CD14-positive monocyte (primary cell): ENCODE measurements around the gene ZNHIT3. TPM values are rescaled to one million over a fixed set of nuclear protein-coding genes. Genes with fewer than 3 reads are reported as not detected.

Source experiments
- DNase-seq, 3 donors: peaks; one replicate each; pipeline ENCODE4 v3.0.0-alpha.2; 2011 to 2022
- H2AFZ ChIP-seq: 2 replicates; pipeline ENCODE4 v1.6.0; 2012; ENCODE audit warnings: mild to moderate bottlenecking, low read depth, low read length, inconsistent platforms; ENCODE audit not compliant: insufficient read depth, poor library complexity, severe bottlenecking
- H3K27ac ChIP-seq, 2 donors: 1 replicate in 1 of 2; 2 replicates in 1 of 2; pipeline ENCODE4 v1.5.1; 2012 to 2013; ENCODE audit warnings: low read length in 2 of 2, control low read depth in 1 of 2, inconsistent platforms in 1 of 2, low read depth in 1 of 2, mild to moderate bottlenecking in 1 of 2
- H3K27me3 ChIP-seq, 2 donors: one replicate each; pipeline versions ENCODE4 v1.6.0 to v1.6.1; 2011 to 2013; ENCODE audit warnings: low read length in 2 of 2; ENCODE audit not compliant: control insufficient read depth in 2 of 2, insufficient read depth in 2 of 2
- H3K36me3 ChIP-seq, 2 donors: replicated peaks in 1 of 2; 1 replicate in 1 of 2; 2 replicates in 1 of 2; pipeline versions ENCODE4 v1.5.1 to v1.6.1; 2012 to 2013; ENCODE audit warnings: low read length in 2 of 2, control low read depth in 1 of 2, inconsistent platforms in 1 of 2, mild to moderate bottlenecking in 1 of 2; ENCODE audit not compliant: insufficient read depth in 2 of 2, control insufficient read depth in 1 of 2
- H3K4me1 ChIP-seq, 2 donors: 1 replicate in 1 of 2; 2 replicates in 1 of 2; pipeline versions ENCODE4 v1.5.1 to v1.6.1; 2012 to 2013; ENCODE audit warnings: low read length in 2 of 2, control low read depth in 1 of 2, inconsistent platforms in 1 of 2, mild to moderate bottlenecking in 1 of 2, moderate library complexity in 1 of 2; ENCODE audit not compliant: insufficient read depth in 2 of 2, control insufficient read depth in 1 of 2
- H3K4me2 ChIP-seq: replicated peaks from 2 replicates; pipeline ENCODE3; 2012; ENCODE audit warnings: low read length, moderate library complexity, mild to moderate bottlenecking; ENCODE audit not compliant: poor library complexity, severe bottlenecking; ENCODE audit errors: extremely low read depth
- H3K4me3 ChIP-seq, 3 experiments: fragments of 200-600 bp in 1 of 3; sonication (generic) in 1 of 3; replicated peaks in 1 of 3; 1 replicate in 2 of 3; 2 replicates in 1 of 3; pipeline ENCODE4 v1.5.1; 2011 to 2013; ENCODE audit warnings: low read length in 3 of 3, mild to moderate bottlenecking in 3 of 3, control low read depth in 2 of 3, low read depth in 2 of 3, inconsistent platforms in 1 of 3, moderate library complexity in 1 of 3
- H3K79me2 ChIP-seq: 2 replicates; pipeline ENCODE4 v1.6.0; 2012; ENCODE audit warnings: mild to moderate bottlenecking, control low read depth, inconsistent platforms, low read length, moderate library complexity; ENCODE audit not compliant: insufficient read depth
- H3K9ac ChIP-seq: 2 replicates; pipeline ENCODE4 v1.6.0; 2017; ENCODE audit warnings: low read length, mild to moderate bottlenecking; ENCODE audit not compliant: insufficient read depth, poor library complexity, severe bottlenecking
- H3K9me3 ChIP-seq, 2 donors: replicated peaks in 1 of 2; 1 replicate in 1 of 2; 2 replicates in 1 of 2; pipeline versions ENCODE4 v1.5.1 to v1.6.1; 2012 to 2013; ENCODE audit warnings: low read length in 2 of 2, control low read depth in 1 of 2; ENCODE audit not compliant: control insufficient read depth in 1 of 2, insufficient read depth in 1 of 2
- H4K20me1 ChIP-seq: 2 replicates; pipeline ENCODE4 v1.6.0; 2012; ENCODE audit warnings: mild to moderate bottlenecking, low read length, control low read depth, moderate library complexity; ENCODE audit not compliant: insufficient read depth
- H3K27ac Mint-ChIP-seq, 7 donors: one replicate each; pipeline ENCODE4 v1.8.0; 2020; ENCODE audit warnings: mild to moderate bottlenecking in 7 of 7, mixed read lengths in 7 of 7, moderate library complexity in 6 of 7, inconsistent platforms in 2 of 7
- H3K27me3 Mint-ChIP-seq, 3 donors: one replicate each; pipeline ENCODE4 v1.8.0; 2021 to 2022; ENCODE audit warnings: low read depth in 3 of 3, mild to moderate bottlenecking in 3 of 3, mixed read lengths in 3 of 3, moderate library complexity in 3 of 3, inconsistent platforms in 1 of 3
- H3K36me3 Mint-ChIP-seq, 2 donors: one replicate each; pipeline ENCODE4 v1.8.0; 2020; ENCODE audit warnings: mixed read lengths in 2 of 2, inconsistent platforms in 1 of 2, mild to moderate bottlenecking in 1 of 2
- H3K4me1 Mint-ChIP-seq: one replicate; pipeline ENCODE4 v1.8.0; 2020; ENCODE audit warnings: mild to moderate bottlenecking, mixed read lengths
- H3K4me3 Mint-ChIP-seq, 2 donors: one replicate each; pipeline ENCODE4 v1.8.0; 2020; ENCODE audit warnings: mild to moderate bottlenecking in 2 of 2, mixed read lengths in 2 of 2, moderate library complexity in 1 of 2
- H3K9me3 Mint-ChIP-seq, 7 donors: one replicate each; pipeline ENCODE4 v1.8.0; 2020 to 2022; ENCODE audit warnings: mixed read lengths in 7 of 7, mild to moderate bottlenecking in 6 of 7, moderate library complexity in 6 of 7, inconsistent platforms in 2 of 7
- WGBS: methylation state at CpG from one replicate; pipeline ENCODE4 v1.1.5; 2013; ENCODE audit warnings: missing lambda C conversion rate; ENCODE audit not compliant: insufficient coverage; 5-methylcytosine and 5-hydroxymethylcytosine counted together
- intact Hi-C, 2 donors: fragments of 100-400 bp; cut with micrococcal nuclease; formaldehyde crosslinking; loops; one replicate each; pipeline versions ENCODE4 v1.15.0 to v1.15.1; 2023
- polyA plus RNA-seq, 3 donors: library from polyadenylated mRNA; depleted of rRNA in 1 of 3; unstranded in 2 of 3; stranded (reverse) in 1 of 3; fragments of 300-500 nt in 2 of 3; fragments of >200 nt in 1 of 3; fragmentation: Illumina TruSeq in 2 of 3; gene quantifications; 1 replicate in 2 of 3; 2 replicates in 1 of 3; pipeline ENCODE4 v1.2.3, GENCODE V29; 2012 to 2021
- TF ChIP-seq, protein P1 (sequence below): fragments of 200-600 bp; IDR thresholded peaks from one replicate; pipeline ENCODE4 v1.8.0; 2022; ENCODE audit warnings: antibody characterized with exemption, mild to moderate bottlenecking

Gene ZNHIT3
- polyA plus RNA-seq, 3 donors: 27.6 to 70.4 (median 63.5) TPM

DNA sequence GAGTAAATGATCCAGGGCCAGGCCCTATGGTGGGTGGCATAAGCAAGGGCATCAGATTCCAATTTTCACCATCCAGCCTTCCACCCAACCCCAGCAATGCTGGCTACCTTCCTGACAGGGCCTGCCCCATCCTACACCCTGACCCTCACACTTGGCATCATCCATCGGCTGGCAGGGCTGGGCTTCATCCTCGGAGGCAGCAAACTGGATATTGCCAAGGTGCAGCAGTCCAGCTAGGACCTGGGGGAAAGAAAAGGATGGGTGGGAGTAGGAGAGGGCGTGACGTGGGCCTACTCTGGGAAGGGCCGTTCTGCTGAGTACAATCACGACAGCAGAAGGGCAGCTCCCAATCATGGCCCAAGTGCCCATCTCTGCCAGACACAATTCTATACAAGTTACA lies 24.7 kb downstream of the ZNHIT3 start:
- no peak for DNase-seq
- Histone ChIP-seq H3K4me1 (no peaks in the 10 kb centered on the region), H3K36me3 (peaks cover 19 to 92% of the 10 kb centered on the region in 2 donors), H3K27me3 (no peaks in the 10 kb centered on the region), H3K4me2 (no peak overlapping the region), H3K27ac (no peak overlapping the region), H3K9ac (no peak overlapping the region), H3K79me2 (no peaks in the 10 kb centered on the region), H3K9me3 (no peaks in the 10 kb centered on the region), H2AFZ (no peak overlapping the region), H4K20me1 (no peaks in the 10 kb centered on the region), H3K4me3 (no peak overlapping the region)
- TF ChIP-seq, protein P1, sequence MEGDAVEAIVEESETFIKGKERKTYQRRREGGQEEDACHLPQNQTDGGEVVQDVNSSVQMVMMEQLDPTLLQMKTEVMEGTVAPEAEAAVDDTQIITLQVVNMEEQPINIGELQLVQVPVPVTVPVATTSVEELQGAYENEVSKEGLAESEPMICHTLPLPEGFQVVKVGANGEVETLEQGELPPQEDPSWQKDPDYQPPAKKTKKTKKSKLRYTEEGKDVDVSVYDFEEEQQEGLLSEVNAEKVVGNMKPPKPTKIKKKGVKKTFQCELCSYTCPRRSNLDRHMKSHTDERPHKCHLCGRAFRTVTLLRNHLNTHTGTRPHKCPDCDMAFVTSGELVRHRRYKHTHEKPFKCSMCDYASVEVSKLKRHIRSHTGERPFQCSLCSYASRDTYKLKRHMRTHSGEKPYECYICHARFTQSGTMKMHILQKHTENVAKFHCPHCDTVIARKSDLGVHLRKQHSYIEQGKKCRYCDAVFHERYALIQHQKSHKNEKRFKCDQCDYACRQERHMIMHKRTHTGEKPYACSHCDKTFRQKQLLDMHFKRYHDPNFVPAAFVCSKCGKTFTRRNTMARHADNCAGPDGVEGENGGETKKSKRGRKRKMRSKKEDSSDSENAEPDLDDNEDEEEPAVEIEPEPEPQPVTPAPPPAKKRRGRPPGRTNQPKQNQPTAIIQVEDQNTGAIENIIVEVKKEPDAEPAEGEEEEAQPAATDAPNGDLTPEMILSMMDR: no peak
- Mint-ChIP-seq H3K27me3 (peaks cover 0 to 4% (median 0%) of the 10 kb centered on the region in 3 donors), H3K9me3 (no peaks in the 10 kb centered on the region), H3K4me3 (no peak overlapping the region), H3K36me3 (peaks cover 56 to 66% of the 10 kb centered on the region in 2 donors), H3K27ac (peak overlapping the region in 1 of 7 donors; percentile 37), H3K4me1 (no peaks in the 10 kb centered on the region)
- intact Hi-C loops: no loop called here
- 100% methylated on average over 1 of the region's 6 CpGs for whole genome bisulfite sequencing

DNA sequence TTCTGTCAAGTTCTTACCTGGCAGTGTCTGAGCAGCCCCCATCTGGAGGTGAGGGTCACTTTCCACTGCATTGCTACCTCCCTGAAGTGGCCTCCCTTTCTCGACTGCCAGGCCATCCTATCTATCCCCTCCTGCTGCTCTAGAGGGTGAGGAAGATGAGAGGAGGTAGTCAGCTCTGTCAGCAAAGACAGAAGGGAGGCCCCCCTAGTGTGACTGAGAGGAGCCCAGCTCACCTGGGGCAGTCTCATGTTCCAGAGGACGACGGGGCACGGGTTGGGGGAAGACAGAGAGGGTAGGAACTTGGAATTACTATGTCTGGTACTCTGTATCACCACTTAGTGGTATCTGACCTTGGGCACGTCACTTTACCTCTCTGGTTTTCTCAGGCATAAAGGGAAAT lies 26.2 kb downstream of the ZNHIT3 start:
- no CpG with 5 or more reads among the region's 5 CpGs for WGBS
- Histone ChIP-seq H3K4me2 (no peak overlapping the region), H3K27me3 (no peaks in the 10 kb centered on the region), H3K4me1 (no peaks in the 10 kb centered on the region), H3K9me3 (no peaks in the 10 kb centered on the region), H3K4me3 (no peak overlapping the region), H3K27ac (no peak overlapping the region), H3K79me2 (no peaks in the 10 kb centered on the region), H4K20me1 (no peaks in the 10 kb centered on the region), H3K9ac (no peak overlapping the region), H2AFZ (no peak overlapping the region), H3K36me3 (peaks cover 14 to 83% of the 10 kb centered on the region in 2 donors)
- peak overlapping the region in 2 of 7 donors; percentile 45 to 65 for H3K27ac Mint-ChIP-seq
- H3K27me3 Mint-ChIP-seq: peaks cover 0 to 4% (median 0%) of the 10 kb centered on the region in 3 donors
- peaks cover 51 to 68% of the 10 kb centered on the region in 2 donors for H3K36me3 Mint-ChIP-seq
- TF ChIP-seq, protein P1: no peak
- DNase-seq: no peak
- intact Hi-C loops: no loop called here
- H3K4me3 Mint-ChIP-seq: no peak overlapping the region
- no peaks in the 10 kb centered on the region for H3K4me1 Mint-ChIP-seq
- H3K9me3 Mint-ChIP-seq: no peaks in the 10 kb centered on the region
